Measurements from ENCODE around the gene CASP12. TPM values are rescaled to one million over a fixed set of nuclear protein-coding genes. Genes with fewer than 3 reads are reported as not detected.
"Not testable (repeated sequence)": the region's sequence is repeated elsewhere in the genome, so short reads cannot be mapped to it uniquely, and the experiment has no call there.

CASP12 gene
- polyA plus RNA-seq: under 1 TPM in 2 of 4 donors, not detected in 2; 0.18 TPM
- long read RNA-seq, donor 1: 0 reads
- long read RNA-seq, donor 2: 0 reads
- long read RNA-seq, donor 3: 0 reads
- long read RNA-seq, donor 4: 0 reads
- long read RNA-seq, donor 5: 0 reads
- long read RNA-seq, donor 6: 0 reads
- long read RNA-seq, donor 7: 0 reads
- long read RNA-seq, donor 8: 0 reads
- long read RNA-seq, donor 9: 0 reads
- long read RNA-seq, donor 10: 0 reads

- no peaks in the 10 kb centered on the region for H3K27me3 ChIP-seq (ENCODE audit: control insufficient read depth in 3 of 3, insufficient read depth in 3 of 3, low read length in 3 of 3)
- no peaks in the 10 kb centered on the region for H3K4me1 ChIP-seq (ENCODE audit: control insufficient read depth in 3 of 3, insufficient read depth in 2 of 3, low read depth in 1 of 3, low read length in 2 of 3)
- no peak for FAIRE-seq
- peak within 1 kb of the TSS in 2 of 3 donors; percentile 39 to 82 for H3K27ac ChIP-seq (ENCODE audit: low read depth in 1 of 3, low read length in 2 of 3)
- DNase-seq: peak in 1 of 2 donors; percentile 17
- H3K4me3 ChIP-seq (ENCODE audit: low read depth in 1 of 3, low read length in 3 of 3): no peak within 1 kb of the TSS
- H3K9me3 ChIP-seq (ENCODE audit: control insufficient read depth in 2 of 2, insufficient read depth in 1 of 2, low read depth in 1 of 2, low read length in 1 of 2): no peaks in the 10 kb centered on the region
- WGBS, 3 donors: 57 to 74% (median 65%) methylated on average over 9 of the region's 9 CpGs
- no peaks in the 10 kb centered on the region for H3K36me3 ChIP-seq (ENCODE audit: control insufficient read depth in 3 of 3, insufficient read depth in 2 of 3, low read depth in 1 of 3, low read length in 3 of 3)
Measured at GRCh38 chr11:104897891-104898684, at the start of gene CASP12. Gene CASP12, minus strand, starts transcription at chr11:104898460.

GRCh38 chr11:104946907-104947306, 48.6 kb upstream of the CASP12 start:
- no peak overlapping the region for H3K27ac ChIP-seq (ENCODE audit: low read depth in 1 of 3, low read length in 2 of 3)
- H3K9me3 ChIP-seq (ENCODE audit: control insufficient read depth in 2 of 2, insufficient read depth in 1 of 2, low read depth in 1 of 2, low read length in 1 of 2): no peaks in the 10 kb centered on the region
- WGBS, 3 donors: 8 to 10% (median 8%) methylated on average over 2 of the region's 2 CpGs
- no peaks in the 10 kb centered on the region for H3K27me3 ChIP-seq (ENCODE audit: control insufficient read depth in 3 of 3, insufficient read depth in 3 of 3, low read length in 3 of 3)
- DNase-seq (peak; percentile 70 to 73), FAIRE-seq (peak; percentile 33)
- H3K4me1 ChIP-seq (ENCODE audit: control insufficient read depth in 3 of 3, insufficient read depth in 2 of 3, low read depth in 1 of 3, low read length in 2 of 3): no peaks in the 10 kb centered on the region
- H3K4me3 ChIP-seq (ENCODE audit: low read depth in 1 of 3, low read length in 3 of 3): no peak overlapping the region
- H3K36me3 ChIP-seq (ENCODE audit: control insufficient read depth in 3 of 3, insufficient read depth in 2 of 3, low read depth in 1 of 3, low read length in 3 of 3): peaks cover 15 to 30% (median 15%) of the 10 kb centered on the region in 3 donors

GRCh38 chr11:104944076-104944475, 45.8 kb upstream of the CASP12 start:
- H3K4me1 ChIP-seq (ENCODE audit: control insufficient read depth in 3 of 3, insufficient read depth in 2 of 3, low read depth in 1 of 3, low read length in 2 of 3): no peaks in the 10 kb centered on the region
- no peak overlapping the region for H3K27ac ChIP-seq (ENCODE audit: low read depth in 1 of 3, low read length in 2 of 3)
- H3K27me3 ChIP-seq (ENCODE audit: control insufficient read depth in 3 of 3, insufficient read depth in 3 of 3, low read length in 3 of 3): no peaks in the 10 kb centered on the region
- no peaks in the 10 kb centered on the region for H3K9me3 ChIP-seq (ENCODE audit: control insufficient read depth in 2 of 2, insufficient read depth in 1 of 2, low read depth in 1 of 2, low read length in 1 of 2)
- FAIRE-seq: no peak
- no peak overlapping the region for H3K4me3 ChIP-seq (ENCODE audit: low read depth in 1 of 3, low read length in 3 of 3)
- no peak for DNase-seq
- H3K36me3 ChIP-seq (ENCODE audit: control insufficient read depth in 3 of 3, insufficient read depth in 2 of 3, low read depth in 1 of 3, low read length in 3 of 3): peaks cover 0 to 14% (median 9%) of the 10 kb centered on the region in 3 donors

GRCh38 chr11:104943561-104943960, 45.3 kb upstream of the CASP12 start:
- DNase-seq: no peak
- H3K27me3 ChIP-seq (ENCODE audit: control insufficient read depth in 3 of 3, insufficient read depth in 3 of 3, low read length in 3 of 3): no peaks in the 10 kb centered on the region
- no peak overlapping the region for H3K27ac ChIP-seq (ENCODE audit: low read depth in 1 of 3, low read length in 2 of 3)
- no peak overlapping the region for H3K4me3 ChIP-seq (ENCODE audit: low read depth in 1 of 3, low read length in 3 of 3)
- H3K36me3 ChIP-seq (ENCODE audit: control insufficient read depth in 3 of 3, insufficient read depth in 2 of 3, low read depth in 1 of 3, low read length in 3 of 3): peaks cover 0 to 14% (median 6%) of the 10 kb centered on the region in 3 donors
- 44 to 47% (median 45%) methylated on average over 2 of the region's 2 CpGs for WGBS, 3 donors
- no peaks in the 10 kb centered on the region for H3K9me3 ChIP-seq (ENCODE audit: control insufficient read depth in 2 of 2, insufficient read depth in 1 of 2, low read depth in 1 of 2, low read length in 1 of 2)
- FAIRE-seq: no peak
- H3K4me1 ChIP-seq (ENCODE audit: control insufficient read depth in 3 of 3, insufficient read depth in 2 of 3, low read depth in 1 of 3, low read length in 2 of 3): no peaks in the 10 kb centered on the region

DNA sequence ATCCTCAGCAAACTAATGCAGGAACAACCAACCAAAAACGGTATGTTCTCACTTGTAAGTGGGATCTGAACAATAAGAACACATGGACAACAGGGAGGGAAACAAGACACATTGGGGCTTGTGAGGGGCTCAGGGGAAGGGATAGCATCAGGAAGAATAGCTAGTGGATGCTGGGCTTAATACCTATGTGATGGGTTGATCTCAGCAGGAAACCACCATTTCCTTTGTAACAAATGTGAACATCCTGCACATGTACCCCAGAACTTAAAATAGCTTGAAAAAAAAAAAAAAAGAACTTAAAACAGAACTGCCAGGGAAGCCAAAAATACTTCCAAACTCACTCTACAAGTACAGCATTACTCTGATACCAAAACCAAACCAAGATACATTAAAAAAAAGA, 36.3 kb upstream of the CASP12 start:
- no peak overlapping the region for H3K27ac ChIP-seq (ENCODE audit: low read depth in 1 of 3, low read length in 2 of 3)
- 59 to 71% (median 70%) methylated on average over 1 of the region's 1 CpG for WGBS, 3 donors
- H3K36me3 ChIP-seq (ENCODE audit: control insufficient read depth in 3 of 3, insufficient read depth in 2 of 3, low read depth in 1 of 3, low read length in 3 of 3): no peaks in the 10 kb centered on the region
- FAIRE-seq (no peak), DNase-seq (peak in 1 of 2 donors; percentile 42)
- no peaks in the 10 kb centered on the region for H3K27me3 ChIP-seq (ENCODE audit: control insufficient read depth in 3 of 3, insufficient read depth in 3 of 3, low read length in 3 of 3)
- H3K4me3 ChIP-seq (ENCODE audit: low read depth in 1 of 3, low read length in 3 of 3): no peak overlapping the region
- no peaks in the 10 kb centered on the region for H3K4me1 ChIP-seq (ENCODE audit: control insufficient read depth in 3 of 3, insufficient read depth in 2 of 3, low read depth in 1 of 3, low read length in 2 of 3)
- H3K9me3 ChIP-seq (ENCODE audit: control insufficient read depth in 2 of 2, insufficient read depth in 1 of 2, low read depth in 1 of 2, low read length in 1 of 2): no peaks in the 10 kb centered on the region

- WGBS, 3 donors: 94 to 99% (median 97%) methylated on average over 3 of the region's 3 CpGs
- not testable (repeated sequence) for H3K4me3 ChIP-seq (ENCODE audit: low read depth in 1 of 3, low read length in 3 of 3); H3K4me1 ChIP-seq (ENCODE audit: control insufficient read depth in 3 of 3, insufficient read depth in 2 of 3, low read depth in 1 of 3, low read length in 2 of 3); H3K27me3 ChIP-seq (ENCODE audit: control insufficient read depth in 3 of 3, insufficient read depth in 3 of 3, low read length in 3 of 3); H3K9me3 ChIP-seq (ENCODE audit: control insufficient read depth in 2 of 2, insufficient read depth in 1 of 2, low read depth in 1 of 2, low read length in 1 of 2); H3K36me3 ChIP-seq (ENCODE audit: control insufficient read depth in 3 of 3, insufficient read depth in 2 of 3, low read depth in 1 of 3, low read length in 3 of 3); FAIRE-seq; H3K27ac ChIP-seq (ENCODE audit: low read depth in 1 of 3, low read length in 2 of 3); DNase-seq
Measured at GRCh38 chr11:104934073-104934472, 35.8 kb upstream of the CASP12 start.

DNA sequence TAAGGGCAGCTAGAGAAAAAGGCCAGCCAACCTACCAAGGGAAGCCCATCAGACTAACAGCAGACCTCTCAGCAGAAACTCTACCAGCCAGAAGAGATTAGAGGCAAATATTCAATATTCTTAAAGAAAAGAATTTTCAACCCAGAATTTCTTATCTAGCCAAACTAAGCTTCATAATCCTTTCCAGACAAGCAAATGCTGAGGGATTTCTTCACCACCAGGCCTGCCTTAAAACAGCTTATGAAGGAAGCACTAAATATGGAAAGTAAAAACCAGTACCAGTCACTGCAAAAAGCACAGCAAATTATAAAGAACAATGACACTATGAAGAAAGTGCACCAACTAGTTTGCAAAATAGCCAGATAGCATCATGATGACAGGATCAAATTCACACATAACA, 30.6 kb upstream of the CASP12 start:
- Histone ChIP-seq H3K4me3 (ENCODE audit: low read depth in 1 of 3, low read length in 3 of 3) (no peak overlapping the region), H3K9me3 (ENCODE audit: control insufficient read depth in 2 of 2, insufficient read depth in 1 of 2, low read depth in 1 of 2, low read length in 1 of 2) (peaks cover 0 to 21% of the 10 kb centered on the region in 2 donors), H3K4me1 (ENCODE audit: control insufficient read depth in 3 of 3, insufficient read depth in 2 of 3, low read depth in 1 of 3, low read length in 2 of 3) (no peaks in the 10 kb centered on the region), H3K27me3 (ENCODE audit: control insufficient read depth in 3 of 3, insufficient read depth in 3 of 3, low read length in 3 of 3) (no peaks in the 10 kb centered on the region), H3K27ac (ENCODE audit: low read depth in 1 of 3, low read length in 2 of 3) (no peak overlapping the region), H3K36me3 (ENCODE audit: control insufficient read depth in 3 of 3, insufficient read depth in 2 of 3, low read depth in 1 of 3, low read length in 3 of 3) (no peaks in the 10 kb centered on the region)
- DNase-seq (no peak), FAIRE-seq (no peak)

DNA sequence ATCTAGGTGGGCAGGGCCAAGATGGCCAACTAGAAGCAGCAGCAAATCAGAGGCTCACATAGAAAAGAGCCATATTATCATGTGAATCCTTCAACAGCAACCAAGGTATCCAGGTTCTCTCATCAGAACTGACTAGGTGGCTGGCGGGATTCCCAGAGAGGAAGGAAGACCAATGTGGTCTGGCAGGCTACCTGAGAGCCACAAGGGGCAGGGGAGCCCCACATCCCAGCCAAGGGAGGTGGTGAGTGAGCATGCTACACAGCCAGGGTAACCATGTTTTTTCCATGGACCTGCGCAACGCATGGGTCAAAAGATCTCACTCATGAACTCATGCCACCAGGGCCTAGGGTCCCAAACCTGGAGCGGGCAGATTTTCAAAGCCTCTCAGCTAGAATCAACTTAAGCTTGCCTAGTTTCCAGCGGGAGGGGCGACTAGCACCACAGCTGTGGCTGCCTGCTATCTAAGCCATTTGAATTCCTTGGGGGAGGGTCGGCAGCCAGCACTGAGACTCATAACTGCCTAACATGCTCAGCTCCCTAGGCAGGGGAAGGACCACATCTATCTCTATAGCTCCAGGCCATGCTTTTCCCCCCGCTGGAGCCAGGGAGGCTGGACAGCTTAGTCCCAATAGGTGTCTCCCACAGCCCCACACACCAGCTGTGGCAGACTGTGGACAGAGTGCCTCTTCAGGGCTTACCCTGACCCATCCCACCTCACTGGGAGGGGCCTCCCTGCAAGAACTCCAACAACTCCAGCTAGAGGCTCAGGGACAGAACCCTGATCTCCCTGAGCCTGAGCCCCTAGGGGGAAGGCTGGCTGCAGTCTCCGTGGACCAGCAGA, 28.7 kb upstream of the CASP12 start:
- no peak for FAIRE-seq
- H3K9me3 ChIP-seq (ENCODE audit: control insufficient read depth in 2 of 2, insufficient read depth in 1 of 2, low read depth in 1 of 2, low read length in 1 of 2): peaks cover 0 to 21% of the 10 kb centered on the region in 2 donors

More for the DNA sequence above, 28.7 kb upstream of the CASP12 start:
- no peaks in the 10 kb centered on the region for H3K36me3 ChIP-seq (ENCODE audit: control insufficient read depth in 3 of 3, insufficient read depth in 2 of 3, low read depth in 1 of 3, low read length in 3 of 3)
- no peaks in the 10 kb centered on the region for H3K27me3 ChIP-seq (ENCODE audit: control insufficient read depth in 3 of 3, insufficient read depth in 3 of 3, low read length in 3 of 3)
- no peaks in the 10 kb centered on the region for H3K4me1 ChIP-seq (ENCODE audit: control insufficient read depth in 3 of 3, insufficient read depth in 2 of 3, low read depth in 1 of 3, low read length in 2 of 3)
- no peak for DNase-seq
- H3K27ac ChIP-seq (ENCODE audit: low read depth in 1 of 3, low read length in 2 of 3): no peak overlapping the region
- H3K4me3 ChIP-seq (ENCODE audit: low read depth in 1 of 3, low read length in 3 of 3): no peak overlapping the region
- 80 to 85% (median 82%) methylated on average over 9 of the region's 9 CpGs for whole genome bisulfite sequencing, 3 donors
